Astrocyte (in vitro differentiated cells and primary cell): ENCODE results near the gene ANAPC16. TPM values are rescaled to one million over a fixed set of nuclear protein-coding genes. Genes with fewer than 3 reads are reported as not detected.

ENCODE experiments used
- DNase-seq: peaks from one replicate; pipeline ENCODE4 v3.0.0-alpha.2; 2010; ENCODE audit warnings: low read depth
- FAIRE-seq: peaks from 2 replicates; lab custom pipeline; 2011; peaks lifted over from hg19 to GRCh38; lab: Jason Lieb, UNC
- H2AFZ ChIP-seq: 2 replicates; pipeline ENCODE4 v1.6.0; 2012; ENCODE audit warnings: low read depth, low read length, inconsistent platforms
- H3K27ac ChIP-seq: 2 replicates; pipeline ENCODE4 v1.5.1; 2011; ENCODE audit warnings: low read depth, low read length, inconsistent platforms
- H3K27me3 ChIP-seq: 2 replicates; pipeline ENCODE4 v1.6.0; 2011; ENCODE audit warnings: low read length, inconsistent platforms; ENCODE audit not compliant: insufficient read depth
- H3K36me3 ChIP-seq: 2 replicates; pipeline ENCODE4 v1.5.1; 2011; ENCODE audit warnings: low read length, inconsistent platforms; ENCODE audit not compliant: insufficient read depth
- H3K4me1 ChIP-seq: 2 replicates; pipeline ENCODE4 v1.5.1; 2011; ENCODE audit warnings: low read length, inconsistent platforms; ENCODE audit not compliant: insufficient read depth
- H3K4me2 ChIP-seq: 2 replicates; pipeline ENCODE4 v1.6.0; 2012; ENCODE audit warnings: low read length, inconsistent platforms
- H3K4me3 ChIP-seq: 2 replicates; pipeline ENCODE4 v1.5.1; 2011; ENCODE audit warnings: low read depth, mild to moderate bottlenecking, low read length, inconsistent platforms; ENCODE audit not compliant: insufficient read depth
- H3K79me2 ChIP-seq: 2 replicates; pipeline ENCODE4 v1.6.0; 2012; ENCODE audit warnings: mild to moderate bottlenecking, low read length, inconsistent platforms; ENCODE audit not compliant: insufficient read depth
- H3K9ac ChIP-seq: 2 replicates; pipeline ENCODE4 v1.6.0; 2012; ENCODE audit warnings: mild to moderate bottlenecking, low read length, inconsistent platforms
- H3K9me3 ChIP-seq: 2 replicates; pipeline ENCODE4 v1.5.1; 2012; ENCODE audit warnings: low read depth, mild to moderate bottlenecking, low read length, inconsistent platforms; ENCODE audit not compliant: insufficient read depth
- H4K20me1 ChIP-seq: 2 replicates; pipeline ENCODE4 v1.6.0; 2012; ENCODE audit warnings: low read length, inconsistent platforms; ENCODE audit not compliant: insufficient read depth
- H3K27ac Mint-ChIP-seq: one replicate; pipeline ENCODE4 v1.8.0; 2021; ENCODE audit warnings: mild to moderate bottlenecking, mixed read lengths; ENCODE audit not compliant: unreplicated experiment
- H3K27me3 Mint-ChIP-seq: one replicate; pipeline ENCODE4 v1.8.0; 2021; ENCODE audit warnings: low read depth, mixed read lengths; ENCODE audit not compliant: unreplicated experiment
- H3K36me3 Mint-ChIP-seq: one replicate; pipeline ENCODE4 v1.8.0; 2021; ENCODE audit warnings: low read depth, mixed read lengths; ENCODE audit not compliant: unreplicated experiment
- H3K4me1 Mint-ChIP-seq: one replicate; pipeline ENCODE4 v1.8.0; 2021; ENCODE audit warnings: low read depth, mixed read lengths; ENCODE audit not compliant: unreplicated experiment
- H3K4me3 Mint-ChIP-seq: one replicate; pipeline ENCODE4 v1.8.0; 2021; ENCODE audit warnings: mild to moderate bottlenecking, moderate library complexity, mixed read lengths; ENCODE audit not compliant: unreplicated experiment
- H3K9me3 Mint-ChIP-seq: one replicate; pipeline ENCODE4 v1.8.0; 2021; ENCODE audit warnings: mild to moderate bottlenecking, mixed read lengths; ENCODE audit not compliant: unreplicated experiment
- CTCF ChIP-seq: IDR thresholded peaks from 2 replicates; pipeline ENCODE4 v1.5.1; 2011; ENCODE audit warnings: low read depth, mild to moderate bottlenecking, inconsistent platforms, low read length, moderate library complexity; ENCODE audit not compliant: insufficient read depth
- EZH2 ChIP-seq: IDR thresholded peaks from 2 replicates; pipeline ENCODE4 v1.6.1; 2012; ENCODE audit warnings: mild to moderate bottlenecking, low read length, inconsistent platforms; ENCODE audit not compliant: insufficient read depth
- total RNA-seq: library from RNA; stranded (reverse); gene quantifications from 2 replicates; pipeline ENCODE4 v1.2.1, GENCODE V29; 2021

Gene ANAPC16
- total RNA-seq, 1 donor from 2014 or later = 47.3 TPM

GRCh38 chr10:72272689-72273409, 57.0 kb downstream of the ANAPC16 start:
- Mint-ChIP-seq H3K9me3 (no peaks in the 10 kb centered on the region), H3K4me3 (peak overlapping the region; percentile 99), H3K36me3 (peaks cover 18% of the 10 kb centered on the region), H3K27me3 (no peaks in the 10 kb centered on the region), H3K4me1 (peaks cover 19% of the 10 kb centered on the region), H3K27ac (peak overlapping the region; percentile 98)
- H3K4me1 ChIP-seq = peaks cover 24% of the 10 kb centered on the region
- H4K20me1 ChIP-seq = peaks cover 27% of the 10 kb centered on the region
- peak overlapping the region; percentile 97 for H2AFZ ChIP-seq
- DNase-seq (peak; percentile 85), FAIRE-seq (no peak)
- no peak for TF ChIP-seq EZH2
- no peak for TF ChIP-seq CTCF
- H3K4me3 ChIP-seq = peak overlapping the region; percentile 91
- peak overlapping the region; percentile 99 for H3K4me2 ChIP-seq
- H3K79me2 ChIP-seq = peaks cover 9% of the 10 kb centered on the region
- peak overlapping the region; percentile 64 for H3K27ac ChIP-seq
- H3K9me3 ChIP-seq = no peaks in the 10 kb centered on the region
- H3K9ac ChIP-seq = peak overlapping the region; percentile 80
- no peaks in the 10 kb centered on the region for H3K27me3 ChIP-seq
- H3K36me3 ChIP-seq = no peaks in the 10 kb centered on the region

GRCh38 chr10:72273410-72274212, 57.8 kb downstream of the ANAPC16 start, which contains the start of gene DDIT4:
Gene DDIT4 (plus strand): TSS chr10:72273924. CDS start chr10:72274217, 293 bp downstream.
- TF ChIP-seq CTCF (no peak), EZH2 (no peak)
- DNase-seq (peak; percentile 96), FAIRE-seq (no peak)
- H2AFZ ChIP-seq = peak within 1 kb of the TSS; percentile 97
- peak within 1 kb of the TSS; percentile 91 for H3K4me3 ChIP-seq
- peaks cover 27% of the 10 kb centered on the region for H4K20me1 ChIP-seq
- H3K4me1 ChIP-seq = peaks cover 24% of the 10 kb centered on the region
- Mint-ChIP-seq H3K4me1 (peaks cover 19% of the 10 kb centered on the region), H3K4me3 (peak within 1 kb of the TSS; percentile 99), H3K27me3 (no peaks in the 10 kb centered on the region), H3K27ac (peak within 1 kb of the TSS; percentile 98), H3K9me3 (no peaks in the 10 kb centered on the region), H3K36me3 (peaks cover 18% of the 10 kb centered on the region)
- H3K27ac ChIP-seq = peak within 1 kb of the TSS; percentile 76
- H3K79me2 ChIP-seq = peaks cover 9% of the 10 kb centered on the region
- H3K4me2 ChIP-seq = peak within 1 kb of the TSS; percentile 99
- H3K36me3 ChIP-seq = no peaks in the 10 kb centered on the region
- H3K9me3 ChIP-seq = no peaks in the 10 kb centered on the region
- H3K9ac ChIP-seq = peak within 1 kb of the TSS; percentile 82
- no peaks in the 10 kb centered on the region for H3K27me3 ChIP-seq
